Endothelial cell of umbilical vein (primary cell): Measurements from ENCODE around the gene S100A16. TPM values are rescaled to one million over a fixed set of nuclear protein-coding genes. Genes with fewer than 3 reads are reported as not detected.
A peak's percentile ranks its signal among the peaks of the same experiment; 100 is the strongest.

ENCODE experiments used
- BruUV-seq: library from RNA; stranded (reverse); fragments of 400-500 nt; replicated peaks from 2 replicates; lab custom pipeline; 2021; lab: Mats Ljungman, UMichigan
- CTCF ChIA-PET: fragments of 300-600, 350-600 bp; sonication (Branson Sonifier 250); formaldehyde crosslinking; loops from one replicate; lab custom pipeline; 2021; ENCODE audit warnings: antibody characterized with exemption, inconsistent platforms; lab: Charles Lee
- POLR2A ChIA-PET: fragments of 300-600, 350-600 bp; sonication (Branson Sonifier 250); formaldehyde crosslinking; loops from one replicate; lab custom pipeline; 2021; ENCODE audit warnings: antibody characterized with exemption, inconsistent platforms; lab: Charles Lee
- DNase-seq: peaks from one replicate; pipeline ENCODE4 v3.0.0-alpha.2; 2011; ENCODE audit warnings: low read depth, low spot score
- FAIRE-seq: peaks from 2 replicates; lab custom pipeline; 2011; peaks lifted over from hg19 to GRCh38; lab: Jason Lieb, UNC
- H2AFZ ChIP-seq: 2 replicates; pipeline ENCODE4 v1.6.0; 2012; ENCODE audit warnings: low read depth, low read length, control low read depth, inconsistent platforms
- H3K27ac ChIP-seq: 2 replicates; pipeline ENCODE4 v1.5.1; 2011; ENCODE audit warnings: low read depth, mild to moderate bottlenecking, control low read depth, low read length, moderate library complexity; ENCODE audit not compliant: insufficient read depth
- H3K27me3 ChIP-seq, 2 experiments: 2 replicates each; pipeline versions ENCODE4 v1.6.0 to v1.6.1; 2011; ENCODE audit warnings: low read length in 2 of 2, mixed read lengths in 1 of 2; ENCODE audit not compliant: control insufficient read depth in 2 of 2, insufficient read depth in 2 of 2
- H3K36me3 ChIP-seq, 2 experiments: 2 replicates in 1 of 2; 3 replicates in 1 of 2; pipeline ENCODE4 v1.5.1; 2011; ENCODE audit warnings: low read length in 2 of 2, mild to moderate bottlenecking in 1 of 2, moderate library complexity in 1 of 2; ENCODE audit not compliant: control insufficient read depth in 2 of 2, insufficient read depth in 2 of 2; ENCODE audit errors: extremely low read depth in 1 of 2
- H3K4me1 ChIP-seq: 3 replicates; pipeline ENCODE4 v1.5.1; 2011; ENCODE audit warnings: mild to moderate bottlenecking, low read length; ENCODE audit not compliant: control insufficient read depth, insufficient read depth; ENCODE audit errors: extremely low read depth
- H3K4me2 ChIP-seq: 2 replicates; pipeline ENCODE4 v1.6.1; 2011; ENCODE audit warnings: low read length, control low read depth, mixed read lengths; ENCODE audit not compliant: insufficient read depth
- H3K4me3 ChIP-seq, 3 experiments: fragments of 200-600 bp in 1 of 3; sonication (generic), shearing (Covaris generic) in 1 of 3; replicated peaks in 1 of 3; 2 replicates each; pipeline ENCODE4 v1.5.1; 2011 to 2016; ENCODE audit warnings: control low read depth in 3 of 3, low read length in 3 of 3, mild to moderate bottlenecking in 2 of 3, inconsistent platforms in 1 of 3, low read depth in 1 of 3, moderate library complexity in 1 of 3; ENCODE audit not compliant: insufficient read depth in 1 of 3
- H3K79me2 ChIP-seq: 2 replicates; pipeline ENCODE4 v1.6.0; 2012; ENCODE audit warnings: low read length, inconsistent platforms; ENCODE audit not compliant: control insufficient read depth, insufficient read depth
- H3K9ac ChIP-seq: replicated peaks from 2 replicates; pipeline ENCODE3; 2011; ENCODE audit warnings: low read length, control low read depth; ENCODE audit not compliant: insufficient read depth; ENCODE audit errors: extremely low read depth
- H3K9me1 ChIP-seq: replicated peaks from 3 replicates; pipeline ENCODE4 v1.6.0; 2011; ENCODE audit warnings: mild to moderate bottlenecking, low read length; ENCODE audit not compliant: control insufficient read depth, insufficient read depth; ENCODE audit errors: extremely low read depth
- H3K9me3 ChIP-seq: replicated peaks from 2 replicates; pipeline ENCODE4 v1.5.1; 2012; ENCODE audit warnings: low read length, inconsistent platforms; ENCODE audit not compliant: control insufficient read depth, insufficient read depth
- H4K20me1 ChIP-seq: replicated peaks from 2 replicates; pipeline ENCODE3; 2011; ENCODE audit warnings: mild to moderate bottlenecking, low read length; ENCODE audit not compliant: control insufficient read depth, insufficient read depth; ENCODE audit errors: extremely low read depth
- EZH2 ChIP-seq: IDR thresholded peaks from 2 replicates; pipeline ENCODE4 v1.6.1; 2012; ENCODE audit warnings: borderline replicate concordance, low read depth, mild to moderate bottlenecking, moderate library complexity, low read length, inconsistent platforms; ENCODE audit not compliant: severe bottlenecking
- FOS ChIP-seq: IDR thresholded peaks from 2 replicates; pipeline ENCODE4 v1.6.1; 2011; ENCODE audit warnings: mild to moderate bottlenecking, low read length, moderate library complexity, borderline replicate concordance; ENCODE audit not compliant: insufficient read depth
- GATA2 ChIP-seq: IDR thresholded peaks from 2 replicates; pipeline ENCODE4 v1.7.0; 2011; ENCODE audit warnings: low read depth, mild to moderate bottlenecking, moderate library complexity, mixed read lengths, low read length; ENCODE audit not compliant: insufficient read length, insufficient read depth
- MYC ChIP-seq: IDR thresholded peaks from one replicate; pipeline ENCODE4 v1.6.1; 2011; ENCODE audit warnings: mild to moderate bottlenecking, low read depth, low read length
- POLR2A ChIP-seq: IDR thresholded peaks from 2 replicates; pipeline ENCODE4 v1.6.1; 2012; ENCODE audit warnings: low read depth, mild to moderate bottlenecking, control low read depth, low read length
- POLR2AphosphoS5 ChIP-seq: IDR thresholded peaks from 2 replicates; pipeline ENCODE4 v1.6.1; 2012; ENCODE audit warnings: low read depth, mild to moderate bottlenecking, control low read depth, low read length, moderate library complexity; ENCODE audit not compliant: insufficient read depth
- dilution Hi-C: fragments of 300-500 bp; cut with MboI; formaldehyde crosslinking; loops from one replicate; pipeline ENCODE4 v1.15.0; 2019; ENCODE audit warnings: low sequenced_read_pairs; ENCODE audit not compliant: extremely low pct_ligation_motif_present
- intact Hi-C: fragments of 100-400 bp; cut with micrococcal nuclease; formaldehyde crosslinking; loops from one replicate; pipeline ENCODE4 v1.10.0; 2022
- polyA plus RNA-seq, 4 experiments: library from polyadenylated mRNA; depleted of rRNA in 3 of 4; stranded (reverse) in 3 of 4; unstranded in 1 of 4; fragments of >200 nt; gene quantifications; 2 replicates each; pipeline versions ENCODE4 v1.2.1 to v1.2.3, GENCODE V29; 2011 to 2012; ENCODE audit warnings: missing spikeins in 1 of 4
- total RNA-seq: library from RNA; stranded (reverse); gene quantifications from 2 replicates; pipeline ENCODE4 v1.2.3, GENCODE V29; 2021
- TF ChIP-seq, protein P1 (sequence below): IDR thresholded peaks from 2 replicates; pipeline ENCODE4 v1.6.1; 2011; ENCODE audit not compliant: insufficient read depth, insufficient read length
- TF ChIP-seq, protein P2 (sequence below), 2 donors: IDR thresholded peaks; 1 replicate in 1 of 2; 2 replicates in 1 of 2; pipeline ENCODE4 v1.5.1; 2011; ENCODE audit warnings: low read length in 2 of 2, mild to moderate bottlenecking in 2 of 2, moderate library complexity in 2 of 2, control low read depth in 1 of 2, inconsistent platforms in 1 of 2, low read depth in 1 of 2; ENCODE audit not compliant: insufficient read depth in 1 of 2; ENCODE audit errors: extremely low read depth in 1 of 2

S100A16 gene
- total and polyA plus RNA-seq, 2 donors (not counting 3 experiments of a cell fraction or from before 2014, with no cell fraction given): 701 to 1,770 TPM

DNA sequence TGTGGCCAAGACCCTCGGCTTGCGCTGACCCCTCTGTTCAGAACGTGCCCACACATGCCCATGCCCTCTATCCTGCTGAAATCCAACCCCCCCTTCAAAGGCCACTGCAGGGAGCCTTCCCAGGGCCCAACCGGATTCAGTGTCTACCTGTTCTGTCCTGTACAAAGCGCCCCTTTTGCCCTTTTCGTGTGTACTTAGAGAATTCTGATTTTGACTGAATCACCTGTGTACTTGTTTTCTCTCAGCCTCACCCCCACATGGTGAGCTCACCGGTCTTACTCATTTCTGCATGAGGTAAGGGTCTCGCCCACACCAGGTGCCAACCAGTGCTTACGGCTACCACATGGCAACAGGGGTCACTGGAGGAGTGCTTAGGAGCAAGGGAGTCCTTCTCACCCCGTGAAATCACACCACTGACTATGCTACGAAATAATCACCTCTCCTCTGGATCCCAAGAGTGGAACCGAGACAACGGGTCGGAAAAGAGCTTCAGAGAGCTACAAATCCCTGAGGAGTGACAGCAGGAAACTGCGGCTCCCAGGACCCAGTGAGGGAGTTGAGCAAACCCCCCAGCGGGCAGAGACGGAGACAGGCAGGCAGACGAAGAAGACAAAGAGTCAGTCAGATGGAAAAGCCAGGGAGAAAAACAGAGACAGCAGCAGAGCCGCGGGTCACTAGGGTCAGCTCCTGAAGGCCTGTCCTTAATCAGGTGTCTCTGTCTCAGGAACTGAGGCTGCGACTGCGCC lies 45.1 kb downstream of the S100A16 start:
- POLR2A ChIA-PET: interaction anchor here (1.2 to 1.5 kb wide), 5 partner anchors 32 to 66 kb away, joined by 4 to 14 read pairs (median 5); partner anchors contain the start of genes CHTOP, S100A13 and S100A6
- H3K4me2 ChIP-seq: peak overlapping the region; percentile 4
- H3K79me2 ChIP-seq: no peaks in the 10 kb centered on the region
- CTCF ChIA-PET: interaction anchor here (0.6 to 6.3 kb wide), 21 partner anchors 9 to 215 kb away, joined by 3 to 216 read pairs (median 5); partner anchors contain the start of genes CHTOP, S100A13, S100A14 and S100A4
- H3K9me1 ChIP-seq: no peaks in the 10 kb centered on the region
- no peak overlapping the region for H3K4me3 ChIP-seq
- H3K4me1 ChIP-seq: peaks cover 34% of the 10 kb centered on the region
- dilution Hi-C loops: no loop called here
- intact Hi-C loops: loop anchor here (1.0 to 2.0 kb wide), 7 partner anchors 34 to 215 kb away; partner anchors contain the start of genes S100A13 and SNAPIN
- H3K9ac ChIP-seq: peak overlapping the region; percentile 50
- FAIRE-seq (no peak), DNase-seq (peak; percentile 39)
- no peaks in the 10 kb centered on the region for H3K36me3 ChIP-seq
- peak overlapping the region; percentile 5 for H2AFZ ChIP-seq
- H4K20me1 ChIP-seq: no peaks in the 10 kb centered on the region
- TF ChIP-seq MYC (no peak), GATA2 (no peak), FOS (no peak), EZH2 (no peak), POLR2A (no peak), POLR2AphosphoS5 (no peak)
- TF ChIP-seq, protein P1, sequence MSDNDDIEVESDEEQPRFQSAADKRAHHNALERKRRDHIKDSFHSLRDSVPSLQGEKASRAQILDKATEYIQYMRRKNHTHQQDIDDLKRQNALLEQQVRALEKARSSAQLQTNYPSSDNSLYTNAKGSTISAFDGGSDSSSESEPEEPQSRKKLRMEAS: no peak
- TF ChIP-seq, protein P2, sequence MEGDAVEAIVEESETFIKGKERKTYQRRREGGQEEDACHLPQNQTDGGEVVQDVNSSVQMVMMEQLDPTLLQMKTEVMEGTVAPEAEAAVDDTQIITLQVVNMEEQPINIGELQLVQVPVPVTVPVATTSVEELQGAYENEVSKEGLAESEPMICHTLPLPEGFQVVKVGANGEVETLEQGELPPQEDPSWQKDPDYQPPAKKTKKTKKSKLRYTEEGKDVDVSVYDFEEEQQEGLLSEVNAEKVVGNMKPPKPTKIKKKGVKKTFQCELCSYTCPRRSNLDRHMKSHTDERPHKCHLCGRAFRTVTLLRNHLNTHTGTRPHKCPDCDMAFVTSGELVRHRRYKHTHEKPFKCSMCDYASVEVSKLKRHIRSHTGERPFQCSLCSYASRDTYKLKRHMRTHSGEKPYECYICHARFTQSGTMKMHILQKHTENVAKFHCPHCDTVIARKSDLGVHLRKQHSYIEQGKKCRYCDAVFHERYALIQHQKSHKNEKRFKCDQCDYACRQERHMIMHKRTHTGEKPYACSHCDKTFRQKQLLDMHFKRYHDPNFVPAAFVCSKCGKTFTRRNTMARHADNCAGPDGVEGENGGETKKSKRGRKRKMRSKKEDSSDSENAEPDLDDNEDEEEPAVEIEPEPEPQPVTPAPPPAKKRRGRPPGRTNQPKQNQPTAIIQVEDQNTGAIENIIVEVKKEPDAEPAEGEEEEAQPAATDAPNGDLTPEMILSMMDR (IDR thresholded peaks at IDR 0.05; ENCODE audit: extremely low read depth in 1 of 2, insufficient read depth in 1 of 2, low read depth in 1 of 2, low read length in 2 of 2): no peak
- BruUV-seq: TSS peak; percentile 61
- H3K27ac ChIP-seq: peak overlapping the region; percentile 99
- no peaks in the 10 kb centered on the region for H3K27me3 ChIP-seq
- H3K9me3 ChIP-seq: no peaks in the 10 kb centered on the region
